Trophoblast cell (in vitro differentiated cells and primary cell): ENCODE results near the gene GZMA.

Experiments
- DNase-seq, 2 donors: peaks; one replicate each; pipeline ENCODE4 v3.0.0-alpha.2; 2016
- H2AFZ ChIP-seq: 2 replicates; pipeline ENCODE4 v1.6.1; 2013; ENCODE audit warnings: low read length, moderate library complexity, mild to moderate bottlenecking; ENCODE audit not compliant: insufficient read depth, poor library complexity
- H2AK5ac ChIP-seq: 2 replicates; pipeline ENCODE4 v1.6.1; 2013; ENCODE audit warnings: mild to moderate bottlenecking, low read length
- H2BK120ac ChIP-seq: 2 replicates; pipeline ENCODE4 v1.6.1; 2013; ENCODE audit warnings: low read length, mild to moderate bottlenecking, moderate library complexity; ENCODE audit not compliant: insufficient read depth, poor library complexity
- H2BK12ac ChIP-seq: 2 replicates; pipeline ENCODE4 v1.6.1; 2013; ENCODE audit warnings: mild to moderate bottlenecking, low read length, moderate library complexity
- H2BK5ac ChIP-seq: 2 replicates; pipeline ENCODE4 v1.6.1; 2013; ENCODE audit warnings: low read length, low read depth, moderate library complexity, mild to moderate bottlenecking; ENCODE audit not compliant: poor library complexity
- H3K14ac ChIP-seq: 2 replicates; pipeline ENCODE4 v1.6.1; 2013; ENCODE audit warnings: mild to moderate bottlenecking, low read length
- H3K18ac ChIP-seq: 2 replicates; pipeline ENCODE4 v1.6.1; 2013; ENCODE audit warnings: mild to moderate bottlenecking, low read length
- H3K23ac ChIP-seq: 2 replicates; pipeline ENCODE4 v1.6.1; 2013; ENCODE audit warnings: low read length
- H3K27ac ChIP-seq: 2 replicates; pipeline ENCODE4 v1.5.1; 2013; ENCODE audit warnings: low read depth, mild to moderate bottlenecking, inconsistent platforms, low read length, moderate library complexity
- H3K27me3 ChIP-seq: 2 replicates; pipeline ENCODE4 v1.6.1; 2013; ENCODE audit warnings: inconsistent platforms, mild to moderate bottlenecking, low read length, moderate library complexity; ENCODE audit not compliant: insufficient read depth
- H3K36me3 ChIP-seq, 2 experiments: 1 replicate in 1 of 2; 2 replicates in 1 of 2; pipeline ENCODE4 v1.6.1; 2013; ENCODE audit warnings: low read length in 2 of 2, mild to moderate bottlenecking in 2 of 2, moderate library complexity in 1 of 2; ENCODE audit not compliant: insufficient read depth in 2 of 2, control insufficient read depth in 1 of 2
- H3K4ac ChIP-seq: 2 replicates; pipeline ENCODE4 v1.6.1; 2013; ENCODE audit warnings: low read depth, mild to moderate bottlenecking, low read length, moderate library complexity
- H3K4me1 ChIP-seq, 2 experiments: 1 replicate in 1 of 2; 2 replicates in 1 of 2; pipeline ENCODE4 v1.6.1; 2013; ENCODE audit warnings: low read length in 2 of 2, mild to moderate bottlenecking in 2 of 2, moderate library complexity in 1 of 2; ENCODE audit not compliant: insufficient read depth in 2 of 2, control insufficient read depth in 1 of 2
- H3K4me2 ChIP-seq: 2 replicates; pipeline ENCODE4 v1.6.1; 2013; ENCODE audit warnings: inconsistent platforms, mild to moderate bottlenecking, low read length, moderate library complexity
- H3K4me3 ChIP-seq: 2 replicates; pipeline ENCODE4 v1.5.1; 2013; ENCODE audit warnings: mild to moderate bottlenecking, low read depth, low read length, inconsistent platforms
- H3K79me1 ChIP-seq: one replicate; pipeline ENCODE4 v1.6.1; 2013; ENCODE audit warnings: low read length
- H3K79me2 ChIP-seq: 2 replicates; pipeline ENCODE4 v1.6.1; 2013; ENCODE audit warnings: low read length, mild to moderate bottlenecking; ENCODE audit not compliant: control insufficient read depth, insufficient read depth, poor library complexity
- H3K9ac ChIP-seq: 2 replicates; pipeline ENCODE4 v1.6.1; 2013; ENCODE audit warnings: mild to moderate bottlenecking, low read length
- H3K9me3 ChIP-seq: 2 replicates; pipeline ENCODE4 v1.6.1; 2013; ENCODE audit warnings: low read depth, mild to moderate bottlenecking, control low read depth, inconsistent platforms, low read length; ENCODE audit not compliant: insufficient read depth
- H4K12ac ChIP-seq: 2 replicates; pipeline ENCODE4 v1.6.1; 2013; ENCODE audit warnings: low read depth, mild to moderate bottlenecking, low read length, moderate library complexity
- H4K8ac ChIP-seq: 2 replicates; pipeline ENCODE4 v1.6.1; 2013; ENCODE audit warnings: low read depth, mild to moderate bottlenecking, low read length, moderate library complexity
- H4K91ac ChIP-seq: one replicate; pipeline ENCODE4 v1.6.1; 2013; ENCODE audit warnings: low read depth, mild to moderate bottlenecking, low read length, moderate library complexity
- WGBS: extraction: QIAGEN DNeasy Blood & Tissue Kit; methylation state at CpG from one replicate; pipeline ENCODE4 v1.1.7; 2013; ENCODE audit warnings: missing lambda C conversion rate; ENCODE audit not compliant: insufficient read length, insufficient coverage; ENCODE audit errors: extremely low coverage; 5-methylcytosine and 5-hydroxymethylcytosine counted together

The GZMA gene

DNA sequence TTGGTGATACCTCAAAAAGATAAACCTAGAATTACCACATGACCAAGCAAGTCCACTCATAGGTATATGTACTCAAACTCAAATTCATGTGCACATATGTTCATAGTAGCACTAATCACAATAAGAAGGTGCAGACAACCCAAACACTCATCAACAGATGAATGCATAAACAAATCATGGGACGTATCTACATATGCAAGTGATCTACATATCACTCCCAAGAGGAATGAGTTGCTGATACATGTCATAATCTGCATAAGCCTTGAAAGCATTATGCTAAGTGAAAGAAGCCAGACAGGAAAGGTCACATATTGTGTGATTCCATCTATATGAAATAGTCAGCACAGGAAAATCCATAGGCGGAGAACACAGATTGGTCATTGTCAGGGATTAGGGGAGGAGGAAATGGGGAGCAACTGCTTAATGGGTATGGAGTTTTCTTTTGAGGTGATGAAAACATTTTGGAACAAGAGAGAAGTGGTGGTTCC lies 46.9 kb downstream of the GZMA start:
- Histone ChIP-seq H3K27ac (no peak overlapping the region), H3K79me1 (no peaks in the 10 kb centered on the region), H2AK5ac (no peak overlapping the region)

DNA sequence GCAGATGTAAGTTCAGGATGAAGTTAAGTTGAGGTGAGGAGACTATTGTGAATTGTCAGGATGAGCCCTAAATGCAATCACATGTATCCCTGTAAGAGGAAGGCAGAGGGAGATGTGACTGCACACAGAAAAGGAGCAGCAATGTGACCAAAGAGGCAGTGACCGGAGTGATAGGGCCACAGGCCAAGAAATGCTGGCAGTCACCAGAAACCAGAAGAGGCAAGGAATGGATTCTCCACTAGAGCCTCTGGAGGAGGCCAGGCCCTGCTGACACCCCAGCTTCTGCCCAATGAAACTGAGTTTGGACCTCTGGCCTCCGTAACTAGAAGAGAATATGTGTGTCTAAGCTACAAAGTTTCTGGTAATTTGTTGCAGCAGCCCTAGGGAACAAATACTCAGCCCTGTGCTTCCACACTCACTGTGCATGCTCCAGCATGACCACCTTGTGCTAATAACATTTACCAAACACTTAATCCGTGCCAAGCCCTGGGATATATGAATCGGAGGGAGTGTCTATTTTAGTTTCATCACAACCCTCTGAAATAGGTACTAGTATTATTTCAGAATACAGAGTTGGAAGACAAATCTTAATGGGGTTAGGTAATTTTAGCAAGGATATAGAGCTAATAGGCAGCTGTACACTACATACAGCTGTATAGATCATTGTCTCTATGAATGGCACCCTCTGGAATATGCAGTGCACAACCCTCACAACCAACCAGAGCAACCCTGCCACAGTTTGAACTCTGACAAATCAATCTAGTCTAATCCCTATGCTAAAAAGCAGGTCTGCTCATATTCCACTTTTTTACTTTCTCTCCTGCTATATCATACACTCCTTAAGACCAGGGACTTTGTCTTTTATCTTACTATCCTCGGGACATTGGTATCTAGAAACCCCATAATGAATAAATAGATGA lies 49.7 kb downstream of the GZMA start:
- Histone ChIP-seq H3K23ac (no peak overlapping the region), H2BK120ac (no peak overlapping the region), H4K91ac (no peak overlapping the region), H3K27ac (no peak overlapping the region), H3K4ac (no peak overlapping the region), H3K14ac (no peak overlapping the region), H3K18ac (no peak overlapping the region), H2BK12ac (no peak overlapping the region), H2AFZ (no peak overlapping the region), H2AK5ac (no peak overlapping the region), H3K79me1 (no peaks in the 10 kb centered on the region), H3K79me2 (no peaks in the 10 kb centered on the region), H3K27me3 (no peaks in the 10 kb centered on the region), H3K4me1 (no peaks in the 10 kb centered on the region), H4K8ac (no peak overlapping the region), H2BK5ac (no peak overlapping the region), H3K9me3 (no peaks in the 10 kb centered on the region), H4K12ac (no peak overlapping the region), H3K36me3 (no peaks in the 10 kb centered on the region), H3K4me3 (no peak overlapping the region), H3K4me2 (no peak overlapping the region), H3K9ac (no peak overlapping the region)
- DNase-seq, result no peak
- WGBS, result no CpG with 5 or more reads among the region's 5 CpGs

More for the DNA sequence above, 46.9 kb downstream of the GZMA start:
- Histone ChIP-seq H3K4me3 (no peak overlapping the region), H3K9ac (no peak overlapping the region), H4K91ac (no peak overlapping the region), H2AFZ (no peak overlapping the region), H4K12ac (no peak overlapping the region), H3K14ac (no peak overlapping the region), H4K8ac (no peak overlapping the region), H2BK5ac (no peak overlapping the region), H3K4me1 (no peaks in the 10 kb centered on the region), H3K36me3 (no peaks in the 10 kb centered on the region), H2BK120ac (no peak overlapping the region), H3K79me2 (no peaks in the 10 kb centered on the region), H3K4me2 (no peak overlapping the region), H2BK12ac (no peak overlapping the region), H3K9me3 (no peaks in the 10 kb centered on the region), H3K18ac (no peak overlapping the region), H3K4ac (no peak overlapping the region), H3K27me3 (no peaks in the 10 kb centered on the region), H3K23ac (no peak overlapping the region)
- WGBS, result no CpG with 5 or more reads among the region's 2 CpGs
- peak in 1 of 2 donors; percentile 31 for DNase-seq

DNA sequence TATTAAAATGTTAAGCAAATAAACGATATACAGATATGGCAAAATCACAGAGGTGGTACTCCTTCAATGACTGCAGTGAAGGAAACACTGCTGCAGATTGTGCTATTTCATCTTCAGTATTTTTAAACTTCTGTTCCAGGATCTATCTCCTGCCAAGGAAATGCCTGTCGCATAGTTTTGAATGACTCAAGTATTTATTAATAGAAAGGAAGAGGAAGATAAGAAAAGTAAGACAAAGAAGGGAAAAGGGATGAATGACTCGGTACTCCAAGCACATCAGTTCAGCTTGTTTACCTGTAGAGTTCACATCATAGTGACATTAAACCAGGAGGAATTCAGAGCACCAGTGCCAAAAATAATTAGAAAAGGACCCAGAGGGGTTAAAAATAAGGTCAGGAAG lies 52.4 kb downstream of the GZMA start:
- Histone ChIP-seq H2BK12ac (no peak overlapping the region), H4K91ac (no peak overlapping the region), H2BK5ac (no peak overlapping the region), H3K9me3 (no peaks in the 10 kb centered on the region), H2BK120ac (no peak overlapping the region), H2AK5ac (no peak overlapping the region), H3K79me1 (no peaks in the 10 kb centered on the region), H3K18ac (no peak overlapping the region), H3K79me2 (no peaks in the 10 kb centered on the region), H3K4me1 (no peaks in the 10 kb centered on the region), H3K4ac (no peak overlapping the region), H3K36me3 (no peaks in the 10 kb centered on the region), H2AFZ (no peak overlapping the region), H3K9ac (no peak overlapping the region), H3K4me3 (no peak overlapping the region), H4K8ac (no peak overlapping the region), H3K14ac (no peak overlapping the region), H3K27ac (no peak overlapping the region), H3K27me3 (no peaks in the 10 kb centered on the region), H4K12ac (no peak overlapping the region), H3K23ac (no peak overlapping the region), H3K4me2 (no peak overlapping the region)
- no CpG with 5 or more reads among the region's 3 CpGs for WGBS
- DNase-seq, result no peak
